MM.1S (cell line): Measurements from ENCODE around the gene PHLDB3.

ENCODE experiments used
- EZH2 ChIP-seq: fragments of 300-600 bp; sonication (generic); optimal IDR thresholded peaks from 2 replicates; pipeline ENCODE3; 2017; ENCODE audit warnings: low read depth, mild to moderate bottlenecking, antibody characterized with exemption, low read length, mixed read lengths
- EZH2phosphoT487 ChIP-seq: fragments of 300-600 bp; sonication (generic); IDR thresholded peaks from 2 replicates; pipeline ENCODE4 v1.6.1; 2018; ENCODE audit warnings: antibody characterized with exemption, low read length
- TF ChIP-seq, protein P1 (sequence below): fragments of 300-600 bp; sonication (generic); IDR thresholded peaks from 2 replicates; pipeline ENCODE4 v1.5.1; 2016; ENCODE audit warnings: antibody characterized with exemption, low read length, mixed read lengths

DNA sequence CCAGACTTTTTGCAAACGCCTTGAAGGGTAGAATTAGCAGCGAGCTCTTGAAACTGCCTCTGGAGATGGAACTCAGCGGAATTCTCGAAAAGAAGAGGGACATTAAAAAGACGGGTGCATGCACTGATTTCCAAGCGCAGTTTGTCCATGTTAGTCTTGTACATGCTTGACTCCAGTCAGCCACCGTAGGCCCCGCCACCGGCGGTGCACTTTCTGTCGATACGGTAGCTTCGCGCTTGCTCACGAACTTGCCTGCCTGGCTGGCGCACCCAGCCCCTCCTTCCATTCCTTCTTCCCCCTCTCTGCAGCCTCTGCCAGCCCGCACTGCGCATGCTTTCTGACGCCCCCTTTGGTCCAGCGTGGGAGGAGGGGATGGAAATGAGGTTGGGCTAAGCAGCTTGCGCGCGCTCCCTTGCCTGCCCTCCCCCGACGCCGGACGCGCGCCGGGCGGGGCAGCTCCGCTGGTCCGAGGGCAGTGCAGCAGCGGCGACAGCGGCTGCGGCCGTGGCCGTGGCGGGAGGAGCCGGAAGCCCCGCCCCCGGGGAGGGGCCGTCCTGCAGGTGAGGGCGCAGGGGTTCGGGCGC, 28.5 kb upstream of the PHLDB3 start, which contains the start of gene ZNF575:
- TF ChIP-seq, protein P1, sequence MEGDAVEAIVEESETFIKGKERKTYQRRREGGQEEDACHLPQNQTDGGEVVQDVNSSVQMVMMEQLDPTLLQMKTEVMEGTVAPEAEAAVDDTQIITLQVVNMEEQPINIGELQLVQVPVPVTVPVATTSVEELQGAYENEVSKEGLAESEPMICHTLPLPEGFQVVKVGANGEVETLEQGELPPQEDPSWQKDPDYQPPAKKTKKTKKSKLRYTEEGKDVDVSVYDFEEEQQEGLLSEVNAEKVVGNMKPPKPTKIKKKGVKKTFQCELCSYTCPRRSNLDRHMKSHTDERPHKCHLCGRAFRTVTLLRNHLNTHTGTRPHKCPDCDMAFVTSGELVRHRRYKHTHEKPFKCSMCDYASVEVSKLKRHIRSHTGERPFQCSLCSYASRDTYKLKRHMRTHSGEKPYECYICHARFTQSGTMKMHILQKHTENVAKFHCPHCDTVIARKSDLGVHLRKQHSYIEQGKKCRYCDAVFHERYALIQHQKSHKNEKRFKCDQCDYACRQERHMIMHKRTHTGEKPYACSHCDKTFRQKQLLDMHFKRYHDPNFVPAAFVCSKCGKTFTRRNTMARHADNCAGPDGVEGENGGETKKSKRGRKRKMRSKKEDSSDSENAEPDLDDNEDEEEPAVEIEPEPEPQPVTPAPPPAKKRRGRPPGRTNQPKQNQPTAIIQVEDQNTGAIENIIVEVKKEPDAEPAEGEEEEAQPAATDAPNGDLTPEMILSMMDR: no peak
- TF ChIP-seq EZH2 (no peak), EZH2phosphoT487 (no peak)
